ACC112 (cell line): ENCODE results near the gene INVS.
A peak's percentile ranks its signal among the peaks of the same experiment; 100 is the strongest.

ENCODE experiments used
- H2AFZ ChIP-seq: fragments of 200-600 bp; sonication (generic); one replicate; pipeline ENCODE4 v1.6.0; 2017; ENCODE audit warnings: antibody characterized with exemption, low read length; ENCODE audit not compliant: unreplicated experiment
- H3K27ac ChIP-seq: fragments of 200-600 bp; sonication (generic); 2 replicates; pipeline ENCODE4 v1.5.1; 2014; ENCODE audit warnings: low read depth, mild to moderate bottlenecking, antibody characterized with exemption, low read length, moderate library complexity
- H3K27me3 ChIP-seq: fragments of 200-600 bp; sonication (generic); 2 replicates; pipeline ENCODE4 v1.6.1; 2014; ENCODE audit warnings: mild to moderate bottlenecking, antibody characterized with exemption, low read length, moderate library complexity, mixed read lengths; ENCODE audit not compliant: insufficient read depth
- H3K36me3 ChIP-seq: fragments of 200-600 bp; sonication (generic); 2 replicates; pipeline ENCODE4 v1.6.1; 2016; ENCODE audit warnings: mild to moderate bottlenecking, antibody characterized with exemption, low read length, moderate library complexity, mixed read lengths; ENCODE audit not compliant: insufficient read depth
- H3K4me1 ChIP-seq: fragments of 200-600 bp; sonication (generic); one replicate; pipeline ENCODE4 v1.6.1; 2016; ENCODE audit warnings: low read length, mixed read lengths; ENCODE audit not compliant: insufficient read depth, unreplicated experiment, control insufficient read depth
- H3K4me3 ChIP-seq: fragments of 200-600 bp; sonication (generic); 2 replicates; pipeline ENCODE4 v1.5.1; 2014; ENCODE audit warnings: mild to moderate bottlenecking, low read depth, low read length
- H3K79me2 ChIP-seq: fragments of 200-600 bp; sonication (generic); one replicate; pipeline ENCODE4 v1.6.0; 2016; ENCODE audit warnings: low read length; ENCODE audit not compliant: control insufficient read depth, unreplicated experiment, insufficient read depth

Gene INVS

DNA sequence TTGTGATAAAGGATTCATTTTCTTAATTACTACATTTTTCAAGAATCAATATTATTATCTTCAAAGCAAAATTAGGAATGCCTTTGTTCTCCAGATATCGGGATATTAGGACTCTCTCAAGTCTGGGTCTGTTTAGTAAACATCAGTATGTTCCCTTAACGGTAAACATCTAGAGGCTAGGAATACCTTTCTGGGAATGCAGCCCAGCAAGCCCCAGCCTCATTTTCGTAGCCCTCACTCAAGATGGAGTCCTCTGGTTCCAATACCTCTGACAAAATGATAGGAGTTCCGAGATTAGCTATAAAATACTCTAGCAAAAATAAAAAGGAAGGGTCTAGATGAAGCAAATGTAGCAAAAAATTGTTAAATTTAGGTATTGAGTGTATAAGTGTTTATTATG lies 169.2 kb downstream of the INVS start:
- H2AFZ ChIP-seq: no peak overlapping the region
- no peak overlapping the region for H3K4me3 ChIP-seq
- no peaks in the 10 kb centered on the region for H3K4me1 ChIP-seq
- no peaks in the 10 kb centered on the region for H3K27me3 ChIP-seq
- 0 out of 2 replicates have a peak, but pooled peaks cover 10% of the 10 kb centered on the region for H3K36me3 ChIP-seq
- no peaks in the 10 kb centered on the region for H3K79me2 ChIP-seq
- no peak overlapping the region for H3K27ac ChIP-seq

- Histone ChIP-seq H3K36me3 (0 out of 2 replicates have a peak, but pooled peaks cover 10% of the 10 kb centered on the region), H3K27me3 (no peaks in the 10 kb centered on the region), H3K27ac (no peak overlapping the region), H2AFZ (no peak overlapping the region), H3K4me1 (no peaks in the 10 kb centered on the region), H3K4me3 (no peak overlapping the region), H3K79me2 (no peaks in the 10 kb centered on the region)
These were observed 170.6 kb downstream of the INVS start for GRCh38 chr9:100269656-100270055.

DNA sequence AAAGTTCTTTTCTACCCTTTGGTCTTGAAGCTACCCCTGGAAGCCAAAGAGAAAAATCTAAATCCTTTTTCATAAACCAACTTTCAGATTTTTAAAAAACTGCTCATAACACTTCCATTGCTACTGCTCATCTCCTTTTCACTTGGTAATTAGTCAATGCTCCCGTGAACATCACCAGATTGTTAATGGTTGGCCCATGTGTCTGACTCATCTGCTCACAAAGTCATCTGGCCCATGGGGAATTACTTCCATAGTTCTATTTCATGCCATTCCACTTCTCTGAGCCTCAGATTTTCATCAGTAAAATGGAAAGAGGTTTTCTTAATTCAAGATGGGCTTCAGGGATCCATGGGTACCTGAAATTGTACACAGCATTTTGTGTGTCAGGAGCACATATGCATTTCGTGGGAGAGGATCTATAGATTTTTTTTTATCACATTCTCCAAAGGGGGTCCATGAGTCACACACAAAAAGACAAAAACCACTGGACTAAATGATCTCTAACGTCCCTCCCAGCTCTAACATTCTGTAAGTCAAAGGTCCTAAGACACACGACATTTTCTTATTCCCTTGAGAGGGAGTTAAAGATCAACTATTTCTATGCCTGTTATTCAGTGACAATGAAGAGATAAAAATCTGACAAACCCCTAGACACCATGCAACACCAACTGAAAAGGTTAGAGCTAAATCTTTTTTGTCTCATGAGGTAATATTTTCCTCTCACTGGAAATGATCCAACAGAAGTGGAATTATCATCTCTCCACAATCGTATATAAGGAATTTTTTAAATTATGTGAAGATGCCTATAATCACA lies 178.3 kb downstream of the INVS start:
- Histone ChIP-seq H3K36me3 (no peaks in the 10 kb centered on the region), H3K4me1 (peaks cover 12% of the 10 kb centered on the region), H3K4me3 (no peak overlapping the region), H3K27me3 (no peaks in the 10 kb centered on the region), H3K79me2 (no peaks in the 10 kb centered on the region), H3K27ac (peak overlapping the region; percentile 25), H2AFZ (no peak overlapping the region)

DNA sequence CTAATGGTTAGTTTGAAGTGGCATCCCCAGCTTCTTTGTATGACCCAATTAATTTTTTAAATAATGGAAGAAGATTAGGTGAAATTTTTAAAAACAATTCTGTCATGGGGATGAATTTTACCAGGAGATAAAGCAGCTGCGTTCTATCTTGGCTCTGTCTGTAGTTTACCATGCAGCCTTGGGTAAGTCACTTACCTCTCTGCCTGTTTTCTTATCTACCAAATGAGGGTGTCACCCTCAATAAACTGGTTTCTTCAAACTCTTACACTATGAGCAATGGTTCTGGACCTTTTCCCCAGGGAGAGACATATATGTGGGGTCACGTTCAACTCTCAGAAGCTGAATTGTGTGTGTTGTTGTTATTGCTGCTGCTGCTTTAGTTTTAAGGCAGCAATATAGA lies 182.0 kb downstream of the INVS start:
- H3K36me3 ChIP-seq: peaks cover 22% of the 10 kb centered on the region
- H3K79me2 ChIP-seq: no peaks in the 10 kb centered on the region
- H3K4me3 ChIP-seq: no peak overlapping the region
- H3K27ac ChIP-seq: no peak overlapping the region
- H2AFZ ChIP-seq: no peak overlapping the region
- H3K4me1 ChIP-seq: peaks cover 12% of the 10 kb centered on the region
- no peaks in the 10 kb centered on the region for H3K27me3 ChIP-seq

- Histone ChIP-seq H3K4me3 (no peak overlapping the region), H3K27ac (no peak overlapping the region), H3K27me3 (no peaks in the 10 kb centered on the region), H3K4me1 (peaks cover 11% of the 10 kb centered on the region), H2AFZ (no peak overlapping the region), H3K79me2 (no peaks in the 10 kb centered on the region), H3K36me3 (peaks cover 22% of the 10 kb centered on the region)
These were observed 182.8 kb downstream of the INVS start for GRCh38 chr9:100281676-100282387.

DNA sequence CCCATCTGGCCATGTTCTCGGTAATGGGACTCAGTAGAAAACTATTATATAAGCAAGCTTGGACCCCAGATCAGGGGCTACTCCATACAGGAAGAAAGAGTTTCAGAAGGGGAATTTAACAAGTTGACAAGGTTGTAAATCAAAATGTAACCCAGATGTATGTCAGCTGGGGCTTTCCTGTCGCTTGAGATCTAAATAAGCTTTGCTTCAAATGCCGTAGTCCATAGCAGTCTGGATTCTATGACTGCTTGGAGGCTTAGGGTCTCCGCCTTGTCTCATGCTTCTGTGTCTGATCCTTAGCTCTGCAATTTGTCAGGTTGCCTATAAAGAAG lies 183.3 kb downstream of the INVS start:
- H3K36me3 ChIP-seq: peaks cover 24% of the 10 kb centered on the region
- H3K27me3 ChIP-seq: no peaks in the 10 kb centered on the region
- H3K4me3 ChIP-seq: no peak overlapping the region
- H3K27ac ChIP-seq: no peak overlapping the region
- peaks cover 6% of the 10 kb centered on the region for H3K4me1 ChIP-seq
- no peaks in the 10 kb centered on the region for H3K79me2 ChIP-seq
- H2AFZ ChIP-seq: no peak overlapping the region

GRCh38 chr9:100284247-100284646 lies 185.2 kb downstream of the INVS start:
- Histone ChIP-seq H3K36me3 (peaks cover 36% of the 10 kb centered on the region), H3K27me3 (no peaks in the 10 kb centered on the region)

DNA sequence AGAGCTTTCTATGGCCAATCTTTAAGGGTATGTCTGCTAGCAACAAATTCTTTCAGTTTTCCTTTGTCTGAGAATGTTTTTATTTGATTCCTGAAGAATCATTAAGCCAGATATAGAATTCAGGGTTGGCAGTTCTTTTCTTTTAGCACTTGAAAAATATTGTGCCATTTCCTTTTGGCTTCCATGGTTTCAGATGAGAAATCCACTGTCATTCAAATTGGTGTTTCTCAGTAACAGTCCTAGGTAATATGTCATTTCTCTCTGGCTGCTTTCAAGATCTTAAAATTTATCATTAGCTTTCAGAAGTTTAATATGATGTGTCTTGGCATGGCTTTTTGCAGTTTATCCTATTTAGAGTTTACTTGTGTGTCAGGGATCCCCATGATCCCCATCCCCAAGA lies 186.0 kb downstream of the INVS start:
- Histone ChIP-seq H3K36me3 (peaks cover 38% of the 10 kb centered on the region), H2AFZ (no peak overlapping the region), H3K27ac (no peak overlapping the region), H3K4me3 (no peak overlapping the region), H3K27me3 (no peaks in the 10 kb centered on the region), H3K4me1 (no peaks in the 10 kb centered on the region), H3K79me2 (no peaks in the 10 kb centered on the region)

More at GRCh38 chr9:100284247-100284646, 185.2 kb downstream of the INVS start:
- Histone ChIP-seq H3K4me3 (no peak overlapping the region), H3K27ac (no peak overlapping the region), H3K79me2 (no peaks in the 10 kb centered on the region), H3K4me1 (no peaks in the 10 kb centered on the region), H2AFZ (no peak overlapping the region)

DNA sequence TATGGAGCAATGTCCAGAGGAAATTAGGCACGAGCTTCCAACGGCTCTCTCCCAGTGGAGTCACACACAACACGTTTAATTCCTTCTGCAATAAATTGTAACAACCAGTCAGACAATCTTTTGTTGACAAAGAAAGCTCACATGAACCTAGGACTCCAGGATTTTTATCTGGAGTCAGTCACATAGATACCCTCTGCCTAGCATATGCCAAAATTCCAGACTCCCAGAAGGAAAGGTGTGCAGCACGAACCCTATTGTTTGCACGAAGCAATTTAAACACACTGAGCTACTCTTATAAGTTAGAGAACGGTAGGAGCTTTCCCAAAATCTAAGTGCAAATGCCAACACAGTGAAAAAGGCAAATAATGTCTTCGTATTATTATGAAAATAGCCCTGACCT lies 186.6 kb downstream of the INVS start:
- peaks cover 38% of the 10 kb centered on the region for H3K36me3 ChIP-seq
- H3K27ac ChIP-seq: no peak overlapping the region
- H3K79me2 ChIP-seq: no peaks in the 10 kb centered on the region
- no peaks in the 10 kb centered on the region for H3K27me3 ChIP-seq
- no peak overlapping the region for H3K4me3 ChIP-seq
- no peaks in the 10 kb centered on the region for H3K4me1 ChIP-seq
- H2AFZ ChIP-seq: no peak overlapping the region

DNA sequence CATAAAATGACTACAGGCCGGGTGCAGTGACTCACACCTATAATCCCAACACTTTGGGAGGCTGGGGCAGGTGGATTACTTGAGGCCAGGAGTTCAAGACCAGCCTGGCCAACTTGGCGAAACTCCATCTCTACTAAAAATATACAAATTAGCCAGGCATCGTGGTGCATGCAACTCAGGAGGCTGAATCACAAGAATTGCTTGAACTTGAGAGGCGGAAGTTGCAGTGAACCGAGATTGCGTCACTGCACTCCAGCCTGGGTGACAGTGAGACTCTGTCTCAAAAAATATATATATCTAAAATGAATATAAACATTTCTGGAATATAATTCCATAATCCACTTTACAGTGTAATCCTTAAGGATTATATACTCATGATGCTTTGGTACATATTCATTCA lies 187.2 kb downstream of the INVS start:
- H3K27me3 ChIP-seq: no peaks in the 10 kb centered on the region
- no peak overlapping the region for H3K27ac ChIP-seq
- peaks cover 38% of the 10 kb centered on the region for H3K36me3 ChIP-seq

GRCh38 chr9:100287186-100287585 lies 188.1 kb downstream of the INVS start:
- H2AFZ ChIP-seq: no peak overlapping the region
- H3K36me3 ChIP-seq: peaks cover 38% of the 10 kb centered on the region
- H3K4me3 ChIP-seq: no peak overlapping the region
- H3K4me1 ChIP-seq: no peaks in the 10 kb centered on the region
- H3K27me3 ChIP-seq: no peaks in the 10 kb centered on the region
- H3K79me2 ChIP-seq: no peaks in the 10 kb centered on the region
- H3K27ac ChIP-seq: no peak overlapping the region

More for the DNA sequence above, 187.2 kb downstream of the INVS start:
- Histone ChIP-seq H3K79me2 (no peaks in the 10 kb centered on the region), H2AFZ (no peak overlapping the region), H3K4me1 (no peaks in the 10 kb centered on the region), H3K4me3 (no peak overlapping the region)
